Smooth muscle cell (in vitro differentiated cells): ENCODE data around the gene NNT. TPM values are rescaled to one million over a fixed set of nuclear protein-coding genes. Genes with fewer than 3 reads are reported as not detected.

ENCODE experiments used
- DNase-seq: peaks from one replicate; lab custom pipeline; 2025; ENCODE audit not compliant: unreplicated experiment; lab: John Stamatoyannopoulos, UW
- H2AFZ ChIP-seq: fragments of 200-600 bp; sonication (generic); 2 replicates; pipeline ENCODE4 v1.6.0; 2016; ENCODE audit warnings: antibody characterized with exemption, low read depth, mild to moderate bottlenecking
- H3F3A ChIP-seq: fragments of 200-600 bp; sonication (generic); 2 replicates; pipeline ENCODE4 v1.6.0; 2017; ENCODE audit warnings: antibody characterized with exemption, low read depth
- H3K27ac ChIP-seq: fragments of 200-600 bp; sonication (generic); 2 replicates; pipeline ENCODE4 v1.5.1; 2016; ENCODE audit warnings: low read depth, mild to moderate bottlenecking
- H3K27me3 ChIP-seq: fragments of 200-600 bp; sonication (generic); 2 replicates; pipeline ENCODE4 v1.6.1; 2016; ENCODE audit warnings: low read depth, mild to moderate bottlenecking
- H3K36me3 ChIP-seq: fragments of 200-600 bp; sonication (generic); 2 replicates; pipeline ENCODE4 v1.5.1; 2016; ENCODE audit warnings: low read depth
- H3K4me1 ChIP-seq: fragments of 200-600 bp; sonication (generic); 2 replicates; pipeline ENCODE4 v1.5.1; 2016; ENCODE audit warnings: low read depth
- H3K4me2 ChIP-seq: fragments of 200-600 bp; sonication (generic); 2 replicates; pipeline ENCODE4 v1.6.0; 2016; ENCODE audit warnings: mild to moderate bottlenecking
- H3K4me3 ChIP-seq: fragments of 200-600 bp; sonication (generic); 2 replicates; pipeline ENCODE4 v1.5.1; 2016; ENCODE audit warnings: mild to moderate bottlenecking
- H3K79me2 ChIP-seq: fragments of 200-600 bp; sonication (generic); 2 replicates; pipeline ENCODE4 v1.6.0; 2016; ENCODE audit warnings: low read depth, mild to moderate bottlenecking
- H3K9ac ChIP-seq: fragments of 200-600 bp; sonication (generic); 2 replicates; pipeline ENCODE4 v1.6.0; 2016; ENCODE audit warnings: low read depth
- H3K9me3 ChIP-seq: fragments of 200-600 bp; sonication (generic); replicated peaks from 2 replicates; pipeline ENCODE4 v1.5.1; 2016; ENCODE audit warnings: low read depth
- H4K20me1 ChIP-seq: fragments of 200-600 bp; sonication (generic); 2 replicates; pipeline ENCODE4 v1.6.0; 2016; ENCODE audit warnings: low read depth
- CTCF ChIP-seq: fragments of 200-600 bp; sonication (generic); IDR thresholded peaks from 2 replicates; pipeline ENCODE4 v1.5.1; 2017; ENCODE audit warnings: borderline replicate concordance, mild to moderate bottlenecking, antibody characterized with exemption; ENCODE audit not compliant: insufficient read depth, poor library complexity, severe bottlenecking
- WGBS: methylation state at CpG from one replicate; pipeline ENCODE4 v1.1.7; 2016; ENCODE audit warnings: low lambda C conversion rate; 5-methylcytosine and 5-hydroxymethylcytosine counted together
- polyA plus RNA-seq: library from polyadenylated mRNA; unstranded; fragments of >200 nt; fragmentation: Nextera tagmentation; extraction: Ambion mirVana; gene quantifications from 2 replicates; pipeline ENCODE4 v1.2.1, GENCODE V29; 2016
- total RNA-seq: library from RNA; depleted of rRNA; stranded (reverse); fragments of >200 nt; gene quantifications from 2 replicates; pipeline ENCODE4 v1.2.3, GENCODE V29; 2014

NNT gene
- total and polyA plus RNA-seq, 2 experiments from 2014 or later, result 26.8 to 49.8 TPM

GRCh38 chr5:43606351-43606750 is 3.4 kb downstream of the NNT start:
- DNase-seq, result no peak
- no peak overlapping the region for H3K9ac ChIP-seq
- peaks cover 3% of the 10 kb centered on the region for H4K20me1 ChIP-seq
- H3K4me3 ChIP-seq, result no peak overlapping the region
- TF ChIP-seq CTCF, result no peak
- H2AFZ ChIP-seq, result no peak overlapping the region
- peaks cover 6% of the 10 kb centered on the region for H3K36me3 ChIP-seq
- WGBS, result 97% methylated on average over 3 of the region's 3 CpGs
- H3K27ac ChIP-seq, result no peak overlapping the region
- H3K27me3 ChIP-seq, result no peaks in the 10 kb centered on the region
- H3K79me2 ChIP-seq, result peaks cover 4% of the 10 kb centered on the region
- H3F3A ChIP-seq, result no peaks in the 10 kb centered on the region
- peaks cover 12% of the 10 kb centered on the region for H3K4me1 ChIP-seq
- no peaks in the 10 kb centered on the region for H3K9me3 ChIP-seq
- no peak overlapping the region for H3K4me2 ChIP-seq

- H3K4me3 ChIP-seq, result no peak overlapping the region
- H3K79me2 ChIP-seq, result peaks cover 4% of the 10 kb centered on the region
- H2AFZ ChIP-seq, result no peak overlapping the region
- no peak for TF ChIP-seq CTCF
- no peak for DNase-seq
- no peaks in the 10 kb centered on the region for H3K9me3 ChIP-seq
- peaks cover 9% of the 10 kb centered on the region for H3K36me3 ChIP-seq
- no peaks in the 10 kb centered on the region for H3K27me3 ChIP-seq
- H3K9ac ChIP-seq, result no peak overlapping the region
- H3K4me2 ChIP-seq, result no peak overlapping the region
- H4K20me1 ChIP-seq, result peaks cover 3% of the 10 kb centered on the region
- no peaks in the 10 kb centered on the region for H3F3A ChIP-seq
- H3K4me1 ChIP-seq, result no peaks in the 10 kb centered on the region
- H3K27ac ChIP-seq, result no peak overlapping the region
- WGBS, result 92% methylated on average over 1 of the region's 1 CpG
Measured at GRCh38 chr5:43608406-43608805, 5.4 kb downstream of the NNT start.

GRCh38 chr5:43609752-43610151 is 6.8 kb downstream of the NNT start:
- peaks cover 4% of the 10 kb centered on the region for H3K79me2 ChIP-seq
- TF ChIP-seq CTCF, result no peak
- 86% methylated on average over 1 of the region's 1 CpG for WGBS

GRCh38 chr5:43613370-43613769 is 10.4 kb downstream of the NNT start:
- H3K9me3 ChIP-seq, result no peaks in the 10 kb centered on the region
- H3K4me2 ChIP-seq, result no peak overlapping the region
- no peaks in the 10 kb centered on the region for H3K27me3 ChIP-seq
- H3K36me3 ChIP-seq, result peaks cover 9% of the 10 kb centered on the region
- H3K4me1 ChIP-seq, result no peaks in the 10 kb centered on the region
- H4K20me1 ChIP-seq, result peaks cover 3% of the 10 kb centered on the region
- no peak overlapping the region for H3K9ac ChIP-seq
- 98% methylated on average over 4 of the region's 4 CpGs for WGBS
- H3K4me3 ChIP-seq, result no peak overlapping the region
- H3K27ac ChIP-seq, result no peak overlapping the region
- no peak for DNase-seq
- no peaks in the 10 kb centered on the region for H3K79me2 ChIP-seq
- TF ChIP-seq CTCF, result no peak
- no peaks in the 10 kb centered on the region for H3F3A ChIP-seq
- no peak overlapping the region for H2AFZ ChIP-seq

More at GRCh38 chr5:43609752-43610151, 6.8 kb downstream of the NNT start:
- Histone ChIP-seq H3K27me3 (no peaks in the 10 kb centered on the region), H3K4me1 (no peaks in the 10 kb centered on the region), H4K20me1 (peaks cover 3% of the 10 kb centered on the region), H3K27ac (no peak overlapping the region), H3K4me2 (no peak overlapping the region), H2AFZ (no peak overlapping the region), H3K9ac (no peak overlapping the region), H3K9me3 (no peaks in the 10 kb centered on the region), H3K4me3 (no peak overlapping the region), H3K36me3 (peaks cover 9% of the 10 kb centered on the region), H3F3A (no peaks in the 10 kb centered on the region)
- DNase-seq, result no peak
